ENCODE measurements around the gene MEI1.
"Not testable (repeated sequence)": the region's sequence is repeated elsewhere in the genome, so short reads cannot be mapped to it uniquely, and the experiment has no call there.

The MEI1 gene

GRCh38 chr22:41684194-41684593, 15.1 kb upstream of the MEI1 start:
- Histone ChIP-seq H3K9ac (ENCODE audit: low read length) (no peak overlapping the region), H3K27me3 (ENCODE audit: control insufficient read depth, insufficient read depth, low read length) (no peaks in the 10 kb centered on the region), H3K4me1 (ENCODE audit: control insufficient read depth, insufficient read depth, low read length) (peaks cover 8% of the 10 kb centered on the region), H3K27ac (ENCODE audit: low read depth, low read length) (no peak overlapping the region), H3K36me3 (ENCODE audit: control insufficient read depth, insufficient read depth, low read length) (peaks cover 5% of the 10 kb centered on the region), H3K4me3 (ENCODE audit: low read length) (no peak overlapping the region)

GRCh38 chr22:41686890-41687289, 12.4 kb upstream of the MEI1 start:
- H3K4me3 ChIP-seq (ENCODE audit: low read length); H3K27ac ChIP-seq (ENCODE audit: low read depth, low read length); H3K4me1 ChIP-seq (ENCODE audit: control insufficient read depth, insufficient read depth, low read length); H3K9ac ChIP-seq (ENCODE audit: low read length); H3K36me3 ChIP-seq (ENCODE audit: control insufficient read depth, insufficient read depth, low read length); H3K27me3 ChIP-seq (ENCODE audit: control insufficient read depth, insufficient read depth, low read length): not testable (repeated sequence)

GRCh38 chr22:41687901-41688364, 11.4 kb upstream of the MEI1 start:
- H3K9ac ChIP-seq (ENCODE audit: low read length), result peak overlapping the region; percentile 60
- peak overlapping the region; percentile 93 for H3K4me3 ChIP-seq (ENCODE audit: low read length)
- peaks cover 8% of the 10 kb centered on the region for H3K4me1 ChIP-seq (ENCODE audit: control insufficient read depth, insufficient read depth, low read length)
- no peaks in the 10 kb centered on the region for H3K27me3 ChIP-seq (ENCODE audit: control insufficient read depth, insufficient read depth, low read length)
- no peaks in the 10 kb centered on the region for H3K36me3 ChIP-seq (ENCODE audit: control insufficient read depth, insufficient read depth, low read length)
- H3K27ac ChIP-seq (ENCODE audit: low read depth, low read length), result peak overlapping the region; percentile 84

- Histone ChIP-seq H3K27me3 (ENCODE audit: control insufficient read depth, insufficient read depth, low read length) (no peaks in the 10 kb centered on the region), H3K27ac (ENCODE audit: low read depth, low read length) (peak within 1 kb of the TSS; percentile 84), H3K9ac (ENCODE audit: low read length) (peak within 1 kb of the TSS; percentile 86), H3K4me1 (ENCODE audit: control insufficient read depth, insufficient read depth, low read length) (peaks cover 8% of the 10 kb centered on the region), H3K4me3 (ENCODE audit: low read length) (peak within 1 kb of the TSS; percentile 93), H3K36me3 (ENCODE audit: control insufficient read depth, insufficient read depth, low read length) (peaks cover under 1% of the 10 kb centered on the region)
Measured at GRCh38 chr22:41688365-41689211, 10.7 kb upstream of the MEI1 start, which contains the start of gene SNU13. SNU13 (minus strand) TSS chr22:41688867; CDS start chr22:41688796, 71 bp downstream.

GRCh38 chr22:41690476-41690875, 8.8 kb upstream of the MEI1 start:
- Histone ChIP-seq H3K9ac (ENCODE audit: low read length) (no peak overlapping the region), H3K4me3 (ENCODE audit: low read length) (no peak overlapping the region), H3K27ac (ENCODE audit: low read depth, low read length) (no peak overlapping the region), H3K4me1 (ENCODE audit: control insufficient read depth, insufficient read depth, low read length) (peaks cover 8% of the 10 kb centered on the region), H3K36me3 (ENCODE audit: control insufficient read depth, insufficient read depth, low read length) (peaks cover 2% of the 10 kb centered on the region), H3K27me3 (ENCODE audit: control insufficient read depth, insufficient read depth, low read length) (no peaks in the 10 kb centered on the region)

- Histone ChIP-seq H3K4me3 (ENCODE audit: low read length) (no peak overlapping the region), H3K4me1 (ENCODE audit: control insufficient read depth, insufficient read depth, low read length) (peaks cover 5% of the 10 kb centered on the region), H3K27ac (ENCODE audit: low read depth, low read length) (no peak overlapping the region), H3K36me3 (ENCODE audit: control insufficient read depth, insufficient read depth, low read length) (peaks cover 2% of the 10 kb centered on the region), H3K9ac (ENCODE audit: low read length) (no peak overlapping the region), H3K27me3 (ENCODE audit: control insufficient read depth, insufficient read depth, low read length) (no peaks in the 10 kb centered on the region)
Measured at GRCh38 chr22:41695211-41695610, 4.1 kb upstream of the MEI1 start.

- peaks cover 2% of the 10 kb centered on the region for H3K36me3 ChIP-seq (ENCODE audit: control insufficient read depth, insufficient read depth, low read length)
- no peak overlapping the region for H3K27ac ChIP-seq (ENCODE audit: low read depth, low read length)
- no peak overlapping the region for H3K4me3 ChIP-seq (ENCODE audit: low read length)
- no peaks in the 10 kb centered on the region for H3K27me3 ChIP-seq (ENCODE audit: control insufficient read depth, insufficient read depth, low read length)
- no peak overlapping the region for H3K9ac ChIP-seq (ENCODE audit: low read length)
- peaks cover 5% of the 10 kb centered on the region for H3K4me1 ChIP-seq (ENCODE audit: control insufficient read depth, insufficient read depth, low read length)
Measured at GRCh38 chr22:41696703-41697102, 2.6 kb upstream of the MEI1 start.

GRCh38 chr22:41697126-41697775, 2.1 kb upstream of the MEI1 start:
- no peaks in the 10 kb centered on the region for H3K27me3 ChIP-seq (ENCODE audit: control insufficient read depth, insufficient read depth, low read length)
- H3K36me3 ChIP-seq (ENCODE audit: control insufficient read depth, insufficient read depth, low read length), result peaks cover 2% of the 10 kb centered on the region
- H3K27ac ChIP-seq (ENCODE audit: low read depth, low read length), result no peak overlapping the region
- H3K4me3 ChIP-seq (ENCODE audit: low read length), result peak overlapping the region; percentile 62
- H3K9ac ChIP-seq (ENCODE audit: low read length), result no peak overlapping the region
- H3K4me1 ChIP-seq (ENCODE audit: control insufficient read depth, insufficient read depth, low read length), result peaks cover 5% of the 10 kb centered on the region

GRCh38 chr22:41700108-41700364, 733 bp downstream of the MEI1 start:
- Histone ChIP-seq H3K4me1 (ENCODE audit: control insufficient read depth, insufficient read depth, low read length) (peaks cover 5% of the 10 kb centered on the region), H3K36me3 (ENCODE audit: control insufficient read depth, insufficient read depth, low read length) (no peaks in the 10 kb centered on the region), H3K27me3 (ENCODE audit: control insufficient read depth, insufficient read depth, low read length) (no peaks in the 10 kb centered on the region), H3K9ac (ENCODE audit: low read length) (no peak overlapping the region), H3K27ac (ENCODE audit: low read depth, low read length) (no peak overlapping the region), H3K4me3 (ENCODE audit: low read length) (no peak overlapping the region)

GRCh38 chr22:41702763-41703162, 3.5 kb downstream of the MEI1 start:
- Histone ChIP-seq H3K9ac (ENCODE audit: low read length) (no peak overlapping the region), H3K27ac (ENCODE audit: low read depth, low read length) (no peak overlapping the region), H3K4me1 (ENCODE audit: control insufficient read depth, insufficient read depth, low read length) (no peaks in the 10 kb centered on the region), H3K27me3 (ENCODE audit: control insufficient read depth, insufficient read depth, low read length) (no peaks in the 10 kb centered on the region), H3K4me3 (ENCODE audit: low read length) (no peak overlapping the region), H3K36me3 (ENCODE audit: control insufficient read depth, insufficient read depth, low read length) (no peaks in the 10 kb centered on the region)

- no peak overlapping the region for H3K4me3 ChIP-seq (ENCODE audit: low read length)
- no peaks in the 10 kb centered on the region for H3K27me3 ChIP-seq (ENCODE audit: control insufficient read depth, insufficient read depth, low read length)
- no peak overlapping the region for H3K9ac ChIP-seq (ENCODE audit: low read length)
- no peak overlapping the region for H3K27ac ChIP-seq (ENCODE audit: low read depth, low read length)
- no peaks in the 10 kb centered on the region for H3K36me3 ChIP-seq (ENCODE audit: control insufficient read depth, insufficient read depth, low read length)
- H3K4me1 ChIP-seq (ENCODE audit: control insufficient read depth, insufficient read depth, low read length), result no peaks in the 10 kb centered on the region
Measured at GRCh38 chr22:41709341-41709740, 10.0 kb downstream of the MEI1 start.

- Histone ChIP-seq H3K27me3 (ENCODE audit: control insufficient read depth, insufficient read depth, low read length) (no peaks in the 10 kb centered on the region), H3K36me3 (ENCODE audit: control insufficient read depth, insufficient read depth, low read length) (no peaks in the 10 kb centered on the region), H3K4me1 (ENCODE audit: control insufficient read depth, insufficient read depth, low read length) (no peaks in the 10 kb centered on the region), H3K9ac (ENCODE audit: low read length) (no peak overlapping the region), H3K27ac (ENCODE audit: low read depth, low read length) (no peak overlapping the region), H3K4me3 (ENCODE audit: low read length) (no peak overlapping the region)
Measured at GRCh38 chr22:41713004-41713403, 13.7 kb downstream of the MEI1 start.

- Histone ChIP-seq H3K36me3 (ENCODE audit: control insufficient read depth, insufficient read depth, low read length) (no peaks in the 10 kb centered on the region), H3K9ac (ENCODE audit: low read length) (no peak overlapping the region), H3K27ac (ENCODE audit: low read depth, low read length) (no peak overlapping the region), H3K27me3 (ENCODE audit: control insufficient read depth, insufficient read depth, low read length) (no peaks in the 10 kb centered on the region), H3K4me1 (ENCODE audit: control insufficient read depth, insufficient read depth, low read length) (no peaks in the 10 kb centered on the region), H3K4me3 (ENCODE audit: low read length) (no peak overlapping the region)
Measured at GRCh38 chr22:41722496-41722895, 23.2 kb downstream of the MEI1 start.

Data from rectal smooth muscle tissue (tissue), 1 donor.